AG09309 (cell line): Measurements from ENCODE around the gene CDKN2AIP.
"Not testable (repeated sequence)": the region's sequence is repeated elsewhere in the genome, so short reads cannot be mapped to it uniquely, and the experiment has no call there.

Experiments used
- DNase-seq: peaks from one replicate; pipeline ENCODE4 v3.0.0-alpha.2; 2010; ENCODE audit warnings: low read depth
- H3K4me3 ChIP-seq: 2 replicates; pipeline ENCODE4 v1.5.1; 2011; ENCODE audit warnings: mild to moderate bottlenecking, low read depth, low read length, moderate library complexity; ENCODE audit not compliant: control insufficient read depth
- CTCF ChIP-seq: IDR thresholded peaks from 2 replicates; pipeline ENCODE4 v1.5.1; 2011; ENCODE audit warnings: mild to moderate bottlenecking, low read depth, low read length, inconsistent platforms; ENCODE audit not compliant: insufficient read depth, control insufficient read depth; ENCODE audit errors: missing control alignments

CDKN2AIP gene

DNA sequence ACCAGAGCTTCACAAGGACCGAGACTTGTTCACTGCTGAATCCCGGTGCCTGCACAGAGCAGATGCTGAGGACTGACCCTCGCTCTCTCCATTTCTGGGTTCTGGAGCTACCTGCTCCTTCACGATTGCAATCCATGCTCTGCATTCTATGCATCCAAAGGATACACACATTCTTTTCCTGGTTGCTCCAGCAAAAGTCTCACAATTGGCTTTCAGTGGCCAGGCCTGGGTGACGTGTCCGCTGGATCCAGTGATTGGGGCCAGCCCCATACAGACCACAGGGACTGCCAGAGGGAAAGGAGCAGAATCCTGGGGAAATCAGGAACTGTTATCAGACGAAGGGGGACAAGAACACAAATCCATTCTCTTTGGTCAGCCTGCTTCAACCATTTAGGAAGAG, 14.9 kb upstream of the CDKN2AIP start:
- DNase-seq = no peak
- H3K4me3 ChIP-seq = no peak overlapping the region
- no peak for TF ChIP-seq CTCF

- TF ChIP-seq CTCF = no peak
- no peak for DNase-seq
- H3K4me3 ChIP-seq = no peak overlapping the region
These were observed 14.0 kb upstream of the CDKN2AIP start for GRCh38 chr4:183430317-183430993.

- TF ChIP-seq CTCF = no peak
- DNase-seq = no peak
- no peak overlapping the region for H3K4me3 ChIP-seq
These were observed 13.5 kb upstream of the CDKN2AIP start for GRCh38 chr4:183430994-183431347.

DNA sequence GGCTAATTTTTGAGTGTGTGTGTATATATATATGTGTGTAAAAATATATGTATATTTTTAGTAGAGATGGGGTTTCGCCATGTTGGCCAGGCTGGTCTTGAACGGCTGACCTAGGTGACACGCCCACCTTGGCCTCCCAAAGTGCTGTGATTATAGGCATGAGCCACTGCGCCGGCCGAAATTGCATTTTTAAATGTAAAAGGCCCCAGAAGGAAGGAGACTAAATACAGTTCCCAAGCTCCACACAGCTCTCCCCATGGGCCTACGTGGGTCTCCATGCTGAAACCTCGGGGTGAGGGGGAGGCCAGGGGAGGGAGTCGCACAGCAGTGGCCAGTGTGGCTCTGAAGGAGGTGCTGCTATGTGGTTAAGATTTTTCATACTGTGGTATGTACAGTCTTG, 12.8 kb upstream of the CDKN2AIP start:
- DNase-seq = no peak
- TF ChIP-seq CTCF = no peak
- H3K4me3 ChIP-seq = no peak overlapping the region

- not testable (repeated sequence) for H3K4me3 ChIP-seq, DNase-seq
These were observed 11.3 kb upstream of the CDKN2AIP start for GRCh38 chr4:183433183-183433582.

GRCh38 chr4:183434264-183434663, 10.2 kb upstream of the CDKN2AIP start:
- no peak for DNase-seq
- no peak for TF ChIP-seq CTCF
- H3K4me3 ChIP-seq = no peak overlapping the region

DNA sequence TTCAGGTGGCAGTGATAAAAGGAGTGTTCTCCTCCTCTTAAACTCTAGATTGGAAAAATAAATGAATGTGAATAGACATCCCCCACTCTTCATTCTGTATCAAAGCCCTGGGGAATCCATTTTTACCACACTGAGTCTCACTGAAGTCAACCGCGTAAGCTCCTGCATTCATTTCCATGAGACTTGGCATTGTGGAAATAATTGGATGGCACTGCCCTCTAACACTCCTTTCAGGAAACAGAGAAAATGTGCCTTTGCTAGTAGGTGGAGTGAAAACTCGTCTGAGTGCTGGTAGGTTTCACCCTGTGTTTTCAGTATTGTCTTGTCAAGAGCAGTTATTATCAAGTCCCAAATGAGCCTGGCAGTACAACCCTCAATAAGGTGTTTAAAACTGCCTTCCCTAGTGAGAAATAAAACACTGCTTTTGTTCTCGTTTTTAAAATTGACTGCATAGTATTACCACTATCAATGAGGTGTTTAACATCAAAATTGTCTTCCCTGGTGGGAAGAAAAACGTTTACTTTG, 9.7 kb upstream of the CDKN2AIP start:
- no peak for DNase-seq
- no peak for TF ChIP-seq CTCF
- H3K4me3 ChIP-seq = no peak overlapping the region
